ENCODE measurements around the gene REV1. TPM values are rescaled to one million over a fixed set of nuclear protein-coding genes. Genes with fewer than 3 reads are reported as not detected.
"Not testable (repeated sequence)": the region's sequence is repeated elsewhere in the genome, so short reads cannot be mapped to it uniquely, and the experiment has no call there.

REV1 gene
- total RNA-seq, 1 donor from 2014 or later, result 38.2 TPM

GRCh38 chr2:99504844-99505584 lies 15.2 kb upstream of the REV1 start:
- Histone ChIP-seq H3K36me3 (ENCODE audit: control insufficient read depth, insufficient read depth, low read length) (no peaks in the 10 kb centered on the region), H3K4me3 (ENCODE audit: low read depth, low read length) (no peak overlapping the region), H3K27me3 (ENCODE audit: control insufficient read depth, insufficient read depth, low read length) (no peaks in the 10 kb centered on the region)
- no peak for DNase-seq (ENCODE audit: low read depth)
- FAIRE-seq, result no peak
- TF ChIP-seq CTCF (IDR thresholded peaks at IDR 0.05; ENCODE audit: insufficient read depth, low read length, severe bottlenecking), result no peak

- DNase-seq (ENCODE audit: low read depth), result peak; percentile 91
- not testable (repeated sequence) for FAIRE-seq; H3K27me3 ChIP-seq (ENCODE audit: control insufficient read depth, insufficient read depth, low read length); H3K36me3 ChIP-seq (ENCODE audit: control insufficient read depth, insufficient read depth, low read length); H3K4me3 ChIP-seq (ENCODE audit: low read depth, low read length)
Measured at GRCh38 chr2:99503662-99504416, 14.0 kb upstream of the REV1 start.

- no peaks in the 10 kb centered on the region for H3K27me3 ChIP-seq (ENCODE audit: control insufficient read depth, insufficient read depth, low read length)
- no peaks in the 10 kb centered on the region for H3K36me3 ChIP-seq (ENCODE audit: control insufficient read depth, insufficient read depth, low read length)
- H3K4me3 ChIP-seq (ENCODE audit: low read depth, low read length), result no peak overlapping the region
- DNase-seq (ENCODE audit: low read depth) (no peak), FAIRE-seq (no peak)
- no peak for TF ChIP-seq CTCF (IDR thresholded peaks at IDR 0.05; ENCODE audit: insufficient read depth, low read length, severe bottlenecking)
Measured at GRCh38 chr2:99496021-99496420, 6.2 kb upstream of the REV1 start.

- DNase-seq (ENCODE audit: low read depth) (no peak), FAIRE-seq (no peak)
- no peaks in the 10 kb centered on the region for H3K36me3 ChIP-seq (ENCODE audit: control insufficient read depth, insufficient read depth, low read length)
- no peak for TF ChIP-seq CTCF (IDR thresholded peaks at IDR 0.05; ENCODE audit: insufficient read depth, low read length, severe bottlenecking)
- no peak overlapping the region for H3K4me3 ChIP-seq (ENCODE audit: low read depth, low read length)
- H3K27me3 ChIP-seq (ENCODE audit: control insufficient read depth, insufficient read depth, low read length), result no peaks in the 10 kb centered on the region
Measured at GRCh38 chr2:99495115-99495860, 5.5 kb upstream of the REV1 start.

GRCh38 chr2:99492721-99493120 lies 2.9 kb upstream of the REV1 start:
- TF ChIP-seq CTCF (IDR thresholded peaks at IDR 0.05; ENCODE audit: insufficient read depth, low read length, severe bottlenecking), result no peak
- FAIRE-seq (no peak), DNase-seq (ENCODE audit: low read depth) (no peak)
- Histone ChIP-seq H3K27me3 (ENCODE audit: control insufficient read depth, insufficient read depth, low read length) (no peaks in the 10 kb centered on the region), H3K36me3 (ENCODE audit: control insufficient read depth, insufficient read depth, low read length) (no peaks in the 10 kb centered on the region), H3K4me3 (ENCODE audit: low read depth, low read length) (no peak overlapping the region)

All from bronchial epithelial cell (primary cell).